Nucleus accumbens (tissue), 56 donors: ENCODE data around the gene STAMBPL1.
"Not testable (repeated sequence)": the region's sequence is repeated elsewhere in the genome, so short reads cannot be mapped to it uniquely, and the experiment has no call there.

Experiments used
- DNase-seq, 56 donors: peaks; one replicate each; lab custom pipeline; 2025; lab: John Stamatoyannopoulos, UW

Gene STAMBPL1

GRCh38 chr10:88915781-88916180, 35.7 kb downstream of the STAMBPL1 start:
- DNase-seq: no peak

- no peak for DNase-seq
Measured at GRCh38 chr10:88916231-88916630, 36.2 kb downstream of the STAMBPL1 start.

GRCh38 chr10:88916986-88917385, 36.9 kb downstream of the STAMBPL1 start:
- no peak for DNase-seq

DNA sequence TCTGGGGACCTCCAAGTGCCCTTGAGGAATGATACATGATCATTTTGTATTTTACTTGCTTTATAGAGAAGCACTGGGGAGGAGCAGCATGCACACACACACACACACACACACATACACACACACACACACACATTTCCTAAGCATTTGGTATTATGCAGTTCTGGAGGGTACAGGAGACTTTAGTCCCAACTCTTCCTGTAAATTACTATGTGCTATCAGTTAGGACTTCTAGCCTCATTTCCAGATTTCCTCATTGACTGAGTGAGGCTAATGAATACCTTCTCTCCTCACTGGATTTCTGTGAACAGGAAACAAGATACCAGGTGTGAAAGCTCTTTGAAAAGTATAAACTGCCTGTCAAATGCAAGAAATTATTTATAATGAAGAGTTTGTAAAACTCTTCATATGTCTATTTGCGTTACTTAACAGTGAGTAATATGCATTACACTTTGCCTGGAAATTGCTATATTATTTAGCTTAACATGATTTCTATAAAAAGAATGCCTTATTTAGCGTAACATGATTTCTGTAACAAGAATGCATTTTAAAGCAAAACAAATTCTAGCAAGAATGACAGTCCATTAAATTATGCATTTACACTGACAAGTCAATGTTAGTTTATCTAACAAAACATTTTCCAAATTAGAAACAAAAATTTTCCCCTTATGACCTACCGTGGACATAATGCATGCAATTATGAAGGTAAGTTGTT, 38.3 kb downstream of the STAMBPL1 start:
- DNase-seq: no peak

DNA sequence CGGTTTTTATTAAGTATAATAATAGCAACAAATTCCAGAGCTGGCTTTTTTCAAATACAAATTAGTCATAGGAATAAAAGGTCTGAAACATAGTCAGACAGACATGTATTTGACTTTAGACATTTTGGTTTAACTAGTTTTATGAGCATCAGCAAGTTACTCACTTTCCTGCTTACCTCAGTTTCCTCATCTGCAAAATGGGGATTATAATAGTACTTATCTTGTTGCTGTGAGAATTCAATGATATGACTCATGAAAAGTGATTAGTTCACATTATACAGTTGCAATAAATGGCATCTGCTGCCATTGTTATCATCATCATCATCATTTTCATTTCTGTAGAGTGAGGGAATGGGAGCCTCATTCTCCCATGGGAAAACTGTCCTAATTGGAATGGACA, 39.0 kb downstream of the STAMBPL1 start:
- DNase-seq: no peak

DNA sequence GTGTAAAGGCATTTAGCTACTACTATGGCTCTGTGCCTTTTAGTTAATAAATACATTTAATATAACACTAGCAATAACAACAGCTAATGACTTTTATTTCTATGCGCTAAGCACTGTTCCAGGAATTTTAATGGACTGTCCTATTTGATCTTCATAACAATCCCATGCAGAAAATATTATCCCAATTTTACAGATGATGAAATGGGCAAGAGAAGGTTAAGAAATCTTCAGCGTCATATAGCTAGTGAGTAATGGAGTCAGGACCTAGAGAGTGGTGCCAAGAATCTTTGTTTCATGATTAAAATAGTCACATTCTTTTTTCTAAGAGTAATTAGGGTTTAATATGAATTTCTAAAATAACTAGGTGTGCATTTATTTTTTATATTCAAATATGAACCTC, 40.2 kb downstream of the STAMBPL1 start:
- DNase-seq: no peak

GRCh38 chr10:88920986-88921593, 41.0 kb downstream of the STAMBPL1 start:
- no peak for DNase-seq

DNA sequence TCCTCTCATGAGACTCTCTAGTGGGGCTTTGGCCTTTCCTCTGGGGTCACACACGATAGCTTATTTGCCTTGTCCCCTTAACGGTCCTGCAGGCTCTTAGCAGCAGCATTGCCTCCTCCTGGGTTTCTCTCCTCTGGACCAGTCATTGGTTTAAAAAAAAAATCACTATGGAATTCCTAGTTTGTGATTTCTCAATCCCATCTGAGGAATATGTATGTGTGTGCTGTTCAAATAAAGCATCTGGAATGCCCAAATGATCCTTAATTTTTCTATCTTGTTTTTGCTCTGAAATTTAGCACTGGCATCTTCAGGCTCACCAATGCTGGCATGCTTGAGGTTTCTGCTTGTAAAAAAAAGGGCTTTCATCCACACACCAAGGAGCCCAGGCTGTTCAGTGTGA, 42.0 kb downstream of the STAMBPL1 start:
- DNase-seq: no peak

DNA sequence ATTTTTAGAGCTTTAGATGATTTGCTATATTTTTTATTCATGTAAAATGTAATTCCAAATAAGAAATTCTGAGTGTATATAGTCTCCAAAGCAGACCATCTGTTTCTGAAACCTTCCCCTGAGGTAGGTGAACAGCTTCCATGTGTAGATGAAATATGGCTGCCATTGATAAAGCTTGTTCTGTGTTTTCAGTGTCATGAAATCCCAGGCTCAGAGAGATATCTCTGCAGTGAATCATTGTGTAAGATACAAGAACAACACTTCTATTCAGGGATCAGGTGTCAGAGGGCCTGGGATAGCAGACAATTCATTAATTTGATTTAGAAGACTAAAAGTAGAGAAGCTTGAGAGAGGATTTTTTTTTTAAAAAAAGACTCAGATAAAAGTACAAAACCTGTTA, 43.5 kb downstream of the STAMBPL1 start:
- DNase-seq: no peak

DNA sequence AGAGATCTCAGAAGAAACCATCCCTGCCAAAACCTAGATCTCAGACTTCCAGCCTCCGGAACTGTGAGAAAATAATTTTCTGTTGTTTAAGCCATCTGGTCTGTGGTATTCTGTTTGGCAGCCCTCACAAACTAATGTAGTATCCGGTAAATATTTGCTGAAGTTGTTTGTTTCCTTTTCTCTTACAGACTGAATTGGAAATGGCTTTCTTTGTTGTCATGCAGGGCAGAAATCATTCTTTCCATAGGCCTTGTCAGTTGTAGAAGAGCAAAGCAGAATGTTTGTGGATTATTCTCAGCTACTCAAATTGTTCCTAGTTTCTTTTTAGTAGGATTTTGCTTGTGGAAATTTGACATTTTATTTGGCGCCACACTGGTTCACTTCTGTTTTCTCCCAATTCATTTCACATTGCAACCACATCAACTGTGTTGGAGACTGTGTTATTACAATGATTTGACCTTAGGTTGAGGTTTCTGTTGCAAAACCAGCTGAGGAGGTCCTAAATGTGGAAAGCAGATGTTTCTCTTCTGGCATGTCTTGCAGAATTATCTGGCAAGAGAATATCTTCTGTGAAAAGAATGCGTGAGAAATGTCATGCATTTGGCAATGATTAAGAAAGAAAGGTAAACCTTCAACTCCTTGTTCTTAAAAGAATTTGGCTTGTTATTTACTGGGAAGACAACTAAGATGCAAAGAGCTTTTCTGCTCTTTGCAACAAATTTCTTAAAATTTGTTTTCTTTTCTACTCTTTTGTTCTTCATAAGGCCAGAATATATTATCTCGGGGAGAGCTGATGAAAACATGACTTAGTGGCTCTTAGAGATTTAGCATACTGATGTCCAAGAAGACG, 46.7 kb downstream of the STAMBPL1 start:
- DNase-seq: no peak

GRCh38 chr10:88927416-88927690, 47.3 kb downstream of the STAMBPL1 start:
- no peak for DNase-seq

DNA sequence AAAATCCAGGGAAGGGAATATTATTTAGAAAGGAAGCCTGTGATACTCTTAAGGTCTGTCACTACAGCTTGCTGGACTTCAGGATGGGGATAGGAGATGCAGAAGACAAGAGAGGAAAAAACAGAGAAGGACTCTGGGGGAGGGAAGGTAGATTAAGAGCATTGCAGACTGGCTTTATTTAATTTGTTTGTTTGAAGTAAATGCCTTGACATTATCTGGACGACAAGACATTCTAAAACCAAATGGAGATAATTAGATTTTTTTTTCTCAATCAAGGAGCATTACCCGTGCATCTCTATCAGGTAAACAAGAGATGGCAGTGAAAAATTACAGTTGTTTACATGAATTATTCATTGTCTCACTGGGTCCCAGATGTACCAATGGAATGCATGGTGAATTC, 48.2 kb downstream of the STAMBPL1 start:
- DNase-seq: no peak

GRCh38 chr10:88931548-88931947, 51.5 kb downstream of the STAMBPL1 start:
- no peak for DNase-seq

- DNase-seq: not testable (repeated sequence)
Measured at GRCh38 chr10:88932029-88932428, 52.0 kb downstream of the STAMBPL1 start.

GRCh38 chr10:88932539-88933256, 52.7 kb downstream of the STAMBPL1 start:
- peak in 38 of 56 donors; percentile 2 to 74 (median 25) for DNase-seq

DNA sequence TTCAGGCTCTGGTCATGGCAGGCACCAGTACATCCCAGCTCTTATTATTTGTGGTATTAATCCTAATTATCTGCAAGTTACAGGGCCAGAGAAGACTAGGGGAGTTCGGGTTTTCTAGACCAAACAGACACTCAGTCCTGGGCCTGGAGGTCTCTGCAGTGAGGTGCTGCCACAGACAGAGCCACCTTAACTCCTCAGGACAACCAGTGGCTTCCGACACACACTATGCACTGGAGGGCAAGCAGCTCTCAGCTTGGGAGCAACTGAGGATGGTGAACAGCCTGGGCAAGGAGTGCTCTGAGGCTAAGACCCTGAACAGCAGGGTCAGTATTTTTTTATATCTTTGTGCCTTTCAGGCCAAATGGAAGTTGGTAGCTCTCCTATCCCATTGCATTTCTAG, 53.5 kb downstream of the STAMBPL1 start:
- DNase-seq: no peak

GRCh38 chr10:88934900-88935672, 55.0 kb downstream of the STAMBPL1 start:
- DNase-seq: peak in 51 of 56 donors; percentile 5 to 83 (median 44)

GRCh38 chr10:88936656-88937055, 56.6 kb downstream of the STAMBPL1 start:
- DNase-seq: no peak

GRCh38 chr10:88938039-88938438, 58.0 kb downstream of the STAMBPL1 start:
- no peak for DNase-seq

- DNase-seq: no peak
Measured at GRCh38 chr10:88938938-88939337, 58.9 kb downstream of the STAMBPL1 start.
